HEK293T (cell line): ENCODE results near the gene OPTC.

Source experiments
- CTCF ChIA-PET: fragments of 350-600 bp; formaldehyde crosslinking; extraction: SDS; loops from one replicate; lab custom pipeline; 2021; ENCODE audit warnings: antibody characterized with exemption, inconsistent platforms; lab: Yijun Ruan, JAX
- POLR2A ChIA-PET: fragments of 350-600 bp; formaldehyde crosslinking; extraction: SDS; loops from one replicate; lab custom pipeline; 2020; ENCODE audit warnings: antibody characterized with exemption, inconsistent platforms; lab: Yijun Ruan, JAX
- DNase-seq: peaks from one replicate; pipeline ENCODE4 v3.0.0; 2012; ENCODE audit warnings: mixed read lengths; ENCODE audit errors: extremely low spot score
- ARNT ChIP-seq: fragments of 450-650 bp; IDR thresholded peaks from 2 replicates; pipeline ENCODE4 v1.6.1; 2017; ENCODE audit warnings: mild to moderate bottlenecking
- BHLHE40 ChIP-seq: fragments of 450-650 bp; IDR thresholded peaks from 2 replicates; pipeline ENCODE4 v1.6.1; 2016; ENCODE audit warnings: mild to moderate bottlenecking, moderate library complexity, borderline replicate concordance
- CTBP1 ChIP-seq: fragments of 450-650 bp; IDR thresholded peaks from 2 replicates; pipeline ENCODE4 v1.6.1; 2016; ENCODE audit warnings: borderline replicate concordance
- ELF4 ChIP-seq: fragments of 450-650 bp; IDR thresholded peaks from 2 replicates; pipeline ENCODE4 v1.6.1; 2017; ENCODE audit warnings: antibody characterized with exemption
- FOXA1 ChIP-seq: fragments of 450-650 bp; IDR thresholded peaks from 2 replicates; pipeline ENCODE4 v1.6.1; 2016; ENCODE audit warnings: mild to moderate bottlenecking
- FOXK2 ChIP-seq: fragments of 450-650 bp; IDR thresholded peaks from 2 replicates; pipeline ENCODE4 v1.6.1; 2016; ENCODE audit warnings: mild to moderate bottlenecking
- FOXM1 ChIP-seq: fragments of 450-650 bp; IDR thresholded peaks from 2 replicates; pipeline ENCODE4 v1.6.1; 2017; ENCODE audit warnings: mild to moderate bottlenecking, borderline replicate concordance
- HDGF ChIP-seq: fragments of 450-650 bp; IDR thresholded peaks from 2 replicates; pipeline ENCODE4 v1.6.1; 2017; ENCODE audit warnings: antibody characterized with exemption, borderline replicate concordance
- L3MBTL2 ChIP-seq: fragments of 450-650 bp; conservative IDR thresholded peaks from 2 replicates; pipeline ENCODE4 v1.6.1; 2016; ENCODE audit warnings: mild to moderate bottlenecking
- LEF1 ChIP-seq: fragments of 450-650 bp; IDR thresholded peaks from 2 replicates; pipeline ENCODE4 v1.6.1; 2017; ENCODE audit warnings: mild to moderate bottlenecking, borderline replicate concordance
- NFRKB ChIP-seq: fragments of 450-650 bp; IDR thresholded peaks from 2 replicates; pipeline ENCODE4 v1.6.1; 2016; ENCODE audit warnings: mild to moderate bottlenecking, moderate library complexity
- PKNOX1 ChIP-seq: fragments of 450-650 bp; IDR thresholded peaks from 2 replicates; pipeline ENCODE4 v1.6.1; 2016
- SP1 ChIP-seq: fragments of 450-650 bp; IDR thresholded peaks from 2 replicates; pipeline ENCODE4 v1.6.1; 2017
- SUZ12 ChIP-seq: fragments of 450-650 bp; IDR thresholded peaks from 2 replicates; pipeline ENCODE4 v1.6.1; 2016; ENCODE audit warnings: mild to moderate bottlenecking
- TARDBP ChIP-seq: fragments of 450-650 bp; IDR thresholded peaks from 2 replicates; pipeline ENCODE4 v1.6.1; 2016
- ZNF384 ChIP-seq: fragments of 450-650 bp; IDR thresholded peaks from 2 replicates; pipeline ENCODE4 v1.6.1; 2016

OPTC gene

GRCh38 chr1:203495845-203496244 lies 1.9 kb downstream of the OPTC start:
- TF ChIP-seq ARNT, result no peak
- no peak for TF ChIP-seq ZNF384
- TF ChIP-seq BHLHE40, result no peak
- no peak for TF ChIP-seq FOXK2
- TF ChIP-seq FOXM1, result no peak
- TF ChIP-seq SUZ12, result no peak
- TF ChIP-seq NFRKB, result no peak
- TF ChIP-seq LEF1, result no peak
- TF ChIP-seq TARDBP, result no peak
- no peak for TF ChIP-seq HDGF
- TF ChIP-seq SP1, result no peak
- TF ChIP-seq L3MBTL2, result no peak
- no peak for TF ChIP-seq FOXA1
- TF ChIP-seq ELF4, result no peak
- no peak for TF ChIP-seq CTBP1
- TF ChIP-seq PKNOX1, result no peak
- DNase-seq, result no peak
- POLR2A ChIA-PET, result no interaction called here
- CTCF ChIA-PET, result no interaction called here

- POLR2A ChIA-PET, result no interaction called here
- DNase-seq, result no peak
- TF ChIP-seq PKNOX1 (no peak), NFRKB (no peak), HDGF (no peak), ELF4 (no peak), FOXK2 (no peak), FOXA1 (no peak), FOXM1 (no peak), CTBP1 (no peak)
- CTCF ChIA-PET, result interaction anchor here (1.0 to 1.6 kb wide), 3 partner anchors 8 to 204 kb away, joined by 4 read pairs; no protein-coding TSS in a partner anchor
These were observed 3.4 kb downstream of the OPTC start for GRCh38 chr1:203497269-203497777.

- POLR2A ChIA-PET, result no interaction called here
These were observed 5.8 kb downstream of the OPTC start for GRCh38 chr1:203499643-203500278.

GRCh38 chr1:203500279-203500678 lies 6.3 kb downstream of the OPTC start:
- DNase-seq, result no peak
- ChIA-PET CTCF (no interaction called here), POLR2A (no interaction called here)
- TF ChIP-seq L3MBTL2, result no peak

More at GRCh38 chr1:203499643-203500278, 5.8 kb downstream of the OPTC start:
- no peak for TF ChIP-seq SUZ12
- TF ChIP-seq NFRKB, result no peak
- CTCF ChIA-PET, result no interaction called here
- no peak for DNase-seq

- POLR2A ChIA-PET, result interaction anchor here (1.5 kb wide), 1 partner anchor 123 kb away, joined by 3 read pairs; the partner anchor contains the start of gene ATP2B4
These were observed 9.9 kb downstream of the OPTC start for GRCh38 chr1:203503836-203504235.

More at GRCh38 chr1:203503836-203504235, 9.9 kb downstream of the OPTC start:
- no peak for DNase-seq
- TF ChIP-seq NFRKB (no peak), PKNOX1 (no peak), BHLHE40 (no peak), TARDBP (no peak), L3MBTL2 (no peak), HDGF (no peak), SP1 (no peak)
- CTCF ChIA-PET, result interaction anchor here (0.7 to 2.0 kb wide), 13 partner anchors 10 to 236 kb away, joined by 3 to 12 read pairs (median 4); partner anchors contain the start of gene OPTC
